Measurements from ENCODE around the gene LPCAT2.

Gene LPCAT2

GRCh38 chr16:55559933-55560516 lies 51.2 kb downstream of the LPCAT2 start:
- no peak for DNase-seq

- no peak for DNase-seq
Measured at GRCh38 chr16:55561319-55561848, 52.5 kb downstream of the LPCAT2 start.

GRCh38 chr16:55562936-55563335 lies 54.1 kb downstream of the LPCAT2 start:
- DNase-seq = no peak

GRCh38 chr16:55563797-55564196 lies 54.9 kb downstream of the LPCAT2 start:
- no peak for DNase-seq

GRCh38 chr16:55565086-55565485 lies 56.2 kb downstream of the LPCAT2 start:
- no peak for DNase-seq

GRCh38 chr16:55566432-55567175 lies 57.7 kb downstream of the LPCAT2 start, which contains the start of gene CAPNS2:
Gene CAPNS2, plus strand, starts transcription at chr16:55566684. Its CDS starts 73 bp downstream, at chr16:55566757.
- no peak for DNase-seq

GRCh38 chr16:55567382-55567781 lies 58.5 kb downstream of the LPCAT2 start:
- no peak for DNase-seq

- no peak for DNase-seq
Measured at GRCh38 chr16:55568207-55568606, 59.3 kb downstream of the LPCAT2 start.

GRCh38 chr16:55569025-55569424 lies 60.2 kb downstream of the LPCAT2 start:
- no peak for DNase-seq

GRCh38 chr16:55570159-55570558 lies 61.3 kb downstream of the LPCAT2 start:
- DNase-seq = no peak

- no peak for DNase-seq
Measured at GRCh38 chr16:55571191-55571897, 62.5 kb downstream of the LPCAT2 start.

- no peak for DNase-seq
Measured at GRCh38 chr16:55572439-55572838, 63.6 kb downstream of the LPCAT2 start.

- no peak for DNase-seq
Measured at GRCh38 chr16:55574811-55575210, 65.9 kb downstream of the LPCAT2 start.

- no peak for DNase-seq
Measured at GRCh38 chr16:55575496-55575895, 66.6 kb downstream of the LPCAT2 start.

GRCh38 chr16:55576384-55576783 lies 67.5 kb downstream of the LPCAT2 start:
- no peak for DNase-seq

GRCh38 chr16:55577887-55578286 lies 69.0 kb downstream of the LPCAT2 start:
- DNase-seq = no peak

GRCh38 chr16:55585631-55586030 lies 76.8 kb downstream of the LPCAT2 start:
- DNase-seq = no peak

GRCh38 chr16:55588799-55589198 lies 79.9 kb downstream of the LPCAT2 start:
- DNase-seq = no peak

- DNase-seq = no peak
Measured at GRCh38 chr16:55592306-55592705, 83.4 kb downstream of the LPCAT2 start.

GRCh38 chr16:55597928-55598327 lies 89.1 kb downstream of the LPCAT2 start:
- DNase-seq = no peak

GRCh38 chr16:55605754-55606336 lies 97.0 kb downstream of the LPCAT2 start:
- no peak for DNase-seq

GRCh38 chr16:55613613-55614335 lies 104.9 kb downstream of the LPCAT2 start:
- DNase-seq = no peak

GRCh38 chr16:55615071-55615470 lies 106.2 kb downstream of the LPCAT2 start:
- DNase-seq = no peak

All from activated CD4-positive, alpha-beta T cell treated with anti-CD3 and anti-CD28 coated beads, Interleukin-2, Interleukin-6, amounts not matched to agents 100 ng/mL and 50 ng/mL, durations not matched to agents 16 hours and 8 hours (primary cell).